HG03571 (cell line): ENCODE results near the gene GRIA3.

ENCODE experiments used
- ATAC-seq: cut with Tn5 transposase; IDR thresholded peaks from one replicate; pipeline ENCODE4 v1.9.1; 2021; ENCODE audit not compliant: unreplicated experiment

GRIA3 gene

DNA sequence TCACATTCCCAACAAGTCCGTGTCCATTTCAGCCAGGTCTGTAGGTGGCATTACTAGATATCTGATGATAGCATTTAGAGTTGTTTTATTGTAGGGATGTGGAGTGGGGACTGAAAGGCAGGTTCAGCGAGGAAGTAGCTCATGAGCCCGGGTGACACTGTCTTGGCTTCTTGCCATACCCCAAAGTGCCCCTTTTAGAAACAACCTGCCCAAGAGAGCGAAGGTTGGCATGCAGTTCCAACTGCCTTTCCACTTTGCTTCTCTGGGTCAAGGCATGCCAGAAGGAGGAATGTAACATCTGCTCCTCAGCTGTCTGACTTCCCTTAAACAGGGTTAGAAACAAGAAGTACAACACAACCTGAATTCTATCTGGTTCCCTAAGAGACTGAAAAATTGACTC is 9.0 kb downstream of the GRIA3 start:
- no peak for ATAC-seq

DNA sequence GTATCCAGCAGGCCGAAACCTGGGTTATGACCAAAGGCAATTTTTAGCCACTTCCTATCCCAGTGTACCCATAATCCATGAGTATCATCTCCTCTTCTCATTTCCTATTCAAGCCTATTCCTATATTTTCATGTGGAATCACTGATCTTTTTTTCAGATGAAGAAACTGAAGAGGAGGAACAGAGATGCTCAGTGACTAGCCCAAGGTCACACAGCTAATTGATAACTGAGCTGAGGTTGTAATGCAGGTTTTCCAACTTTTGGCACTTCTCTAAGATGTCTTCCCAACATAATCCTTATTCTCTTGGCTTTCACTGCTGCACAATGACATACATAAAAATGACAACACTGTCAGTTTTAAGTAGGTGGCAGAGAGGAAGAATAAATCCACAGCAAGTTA is 15.3 kb downstream of the GRIA3 start:
- no peak for ATAC-seq

DNA sequence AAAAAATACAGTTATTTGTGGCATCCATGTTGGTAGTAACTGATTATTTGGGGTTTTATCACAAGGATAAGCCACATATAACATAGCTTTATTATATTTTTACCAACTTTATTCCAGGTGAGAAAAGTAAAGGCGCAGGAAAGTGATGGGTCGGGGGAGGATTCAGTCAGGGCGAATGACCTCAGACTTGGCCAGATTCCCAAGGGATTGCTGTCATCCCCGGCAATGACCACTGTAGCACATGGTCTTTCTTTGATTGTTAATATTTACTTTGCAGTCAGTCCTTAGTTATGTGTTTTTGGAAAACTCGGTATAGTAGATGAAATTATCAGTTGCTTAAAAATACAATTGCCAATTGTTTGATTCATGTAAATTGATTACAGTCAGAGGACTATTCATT is 17.6 kb downstream of the GRIA3 start:
- no peak for ATAC-seq

DNA sequence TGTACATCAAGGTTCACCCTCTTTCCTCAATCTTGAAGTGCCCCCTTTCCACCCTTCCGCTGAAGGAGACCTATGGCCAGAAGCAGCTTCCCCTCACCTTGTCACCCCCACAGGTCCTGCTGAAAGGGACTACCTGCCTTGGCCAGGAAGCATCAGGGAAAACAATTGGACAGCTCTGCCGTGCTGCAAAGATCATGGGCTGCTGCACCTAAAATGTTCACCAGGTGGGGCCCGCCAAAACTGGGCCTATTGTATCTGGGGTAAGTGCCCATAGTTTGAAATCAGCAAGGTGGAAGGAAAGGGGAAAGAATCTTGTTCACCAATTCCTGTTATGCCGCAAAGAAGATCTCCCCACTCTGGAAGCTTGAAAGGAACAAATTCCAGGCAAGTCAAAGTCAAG is 18.4 kb downstream of the GRIA3 start:
- no peak for ATAC-seq

DNA sequence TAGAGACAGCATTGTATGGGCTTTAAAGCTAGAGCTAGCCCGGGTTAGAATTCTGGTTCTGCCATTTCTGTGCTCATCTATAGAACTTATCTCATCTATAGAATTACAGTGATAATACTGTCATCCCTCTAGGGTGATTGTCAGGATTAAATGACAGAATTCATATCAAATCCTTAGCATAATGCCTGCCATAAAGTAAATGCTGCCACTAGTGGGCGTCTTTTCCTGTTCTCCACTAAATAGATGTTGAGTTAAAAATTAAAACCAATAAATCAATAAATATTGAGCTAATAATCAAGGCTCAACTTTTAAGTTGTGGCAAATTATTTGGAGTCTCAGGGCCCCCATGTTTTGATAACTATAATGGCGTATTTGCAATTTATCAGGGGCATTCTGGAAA is 19.7 kb downstream of the GRIA3 start:
- ATAC-seq, result no peak

DNA sequence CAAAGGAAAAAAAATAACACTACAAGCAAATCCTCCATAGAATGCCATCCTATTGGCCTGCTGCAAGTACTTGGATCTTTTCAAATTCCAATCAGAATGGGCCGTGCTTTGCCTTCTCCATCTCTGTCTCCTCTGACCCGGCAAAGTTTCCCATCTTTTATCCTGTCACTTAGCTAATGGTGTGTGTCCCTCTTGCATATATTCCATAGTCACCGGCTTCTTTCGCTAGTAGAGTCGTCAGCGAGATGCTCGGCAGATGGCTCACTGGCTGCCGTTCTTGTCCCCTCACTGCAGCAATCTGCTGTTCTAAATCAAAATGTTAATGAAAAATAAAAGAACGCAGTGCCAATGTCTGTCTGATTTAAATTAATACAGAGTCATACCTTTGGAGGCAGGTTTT is 22.1 kb downstream of the GRIA3 start:
- ATAC-seq, result no peak

DNA sequence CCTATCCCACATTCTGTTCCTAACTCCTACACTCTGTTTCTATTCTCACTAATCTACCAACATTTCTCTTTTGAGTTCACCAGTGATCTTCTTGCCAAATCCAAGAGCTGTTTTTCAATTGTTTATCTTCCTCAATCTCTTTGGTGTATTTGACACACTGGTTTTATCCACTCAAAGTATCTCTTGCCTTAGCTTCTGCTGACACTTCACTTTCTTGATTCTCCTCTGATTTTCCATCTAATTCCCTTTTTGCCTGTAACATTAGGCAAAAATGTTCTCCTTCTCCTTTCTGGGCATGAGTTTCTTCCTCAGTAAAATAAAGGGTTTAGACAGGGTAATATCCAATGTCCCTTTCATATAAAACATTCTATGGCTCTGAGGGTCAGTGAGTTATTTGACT is 26.2 kb downstream of the GRIA3 start:
- no peak for ATAC-seq

DNA sequence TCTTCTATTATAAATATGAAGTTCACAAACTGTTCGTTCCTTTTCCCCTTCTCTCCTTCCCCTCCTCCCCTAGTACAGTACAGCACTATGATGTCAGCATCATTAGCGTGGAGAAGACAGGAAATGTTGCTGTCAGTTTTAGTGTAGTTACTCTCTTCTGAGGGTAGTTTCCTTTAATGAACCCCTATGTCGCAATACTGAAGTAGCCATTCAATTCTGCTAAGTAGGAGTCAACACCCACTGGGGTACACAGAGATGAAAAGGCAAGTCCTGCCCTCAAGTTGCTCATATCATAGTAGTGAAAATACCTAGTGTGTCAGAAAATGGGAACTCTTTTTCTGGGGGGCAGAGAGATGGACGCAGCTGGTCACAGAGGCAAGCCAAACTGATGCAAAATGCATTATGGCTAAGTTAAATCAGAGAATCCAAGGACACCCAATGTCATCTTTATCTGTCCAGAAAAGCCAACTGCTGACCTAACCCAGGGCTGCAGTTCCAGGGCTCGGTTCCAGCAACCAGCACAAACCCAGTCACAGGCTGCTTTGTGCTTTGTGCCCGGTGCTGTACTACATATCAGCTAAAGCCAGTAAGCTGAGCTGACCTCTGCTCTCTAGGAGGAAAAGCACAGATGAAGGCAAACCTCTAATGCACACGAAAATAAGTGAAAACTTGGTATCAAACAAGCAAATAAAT is 31.5 kb downstream of the GRIA3 start:
- ATAC-seq, result no peak

DNA sequence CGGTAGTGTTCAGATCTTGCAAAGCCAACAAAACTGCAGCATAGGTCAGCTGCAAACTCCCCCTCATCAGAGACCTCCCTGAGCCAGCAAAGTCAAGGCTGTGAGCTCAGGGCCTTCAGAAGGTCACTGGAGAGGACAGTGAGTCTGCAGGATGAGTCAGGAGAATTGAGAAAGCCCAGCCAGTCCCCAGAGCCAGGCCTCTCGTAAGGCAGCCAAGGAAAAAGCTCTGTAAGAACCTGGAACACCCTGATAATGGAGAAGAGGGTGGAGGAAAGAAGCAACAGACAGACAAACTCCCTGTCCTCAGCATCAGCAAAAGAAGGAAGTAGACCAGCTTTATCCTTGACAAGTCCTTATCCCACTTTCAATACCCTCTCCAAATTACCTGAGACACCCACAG is 33.0 kb downstream of the GRIA3 start:
- ATAC-seq, result no peak

DNA sequence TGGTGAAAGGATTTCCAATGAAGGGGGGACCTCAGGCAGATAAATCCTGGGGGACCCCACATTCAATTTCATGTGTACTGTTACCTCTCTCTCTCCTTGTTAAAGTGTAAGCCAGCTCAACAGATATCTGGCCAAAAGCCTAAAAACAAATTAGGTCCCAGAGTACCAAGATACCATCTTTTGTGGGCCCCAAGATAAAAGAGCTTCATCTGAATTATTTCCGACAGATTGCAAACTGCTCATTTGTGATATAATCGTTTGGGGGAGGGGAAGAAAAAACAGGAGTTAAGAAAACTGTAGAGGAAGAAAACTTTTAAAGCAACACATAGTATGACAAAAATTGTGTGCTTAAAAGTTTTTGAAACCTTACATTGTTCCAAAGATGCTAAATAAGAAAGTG is 33.6 kb downstream of the GRIA3 start:
- ATAC-seq, result no peak

DNA sequence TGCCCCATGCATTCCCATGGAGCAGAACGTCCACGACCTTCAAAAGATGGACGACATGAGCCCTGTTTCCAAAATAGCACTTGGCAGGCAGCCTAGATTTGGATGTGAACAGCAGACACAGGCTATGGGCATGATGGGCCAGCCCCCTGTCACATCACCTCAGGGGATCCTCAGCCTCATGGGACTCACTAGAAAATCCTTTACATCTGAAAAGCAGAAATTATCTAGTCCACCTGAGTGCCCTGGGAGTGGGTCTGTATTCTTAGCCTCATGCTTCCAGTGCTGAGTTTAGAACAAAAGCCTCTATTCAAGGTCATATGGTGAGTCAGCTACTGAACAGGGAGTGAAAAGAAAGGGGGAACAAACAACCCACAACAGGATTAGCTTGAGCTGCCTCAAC is 35.8 kb downstream of the GRIA3 start:
- no peak for ATAC-seq

DNA sequence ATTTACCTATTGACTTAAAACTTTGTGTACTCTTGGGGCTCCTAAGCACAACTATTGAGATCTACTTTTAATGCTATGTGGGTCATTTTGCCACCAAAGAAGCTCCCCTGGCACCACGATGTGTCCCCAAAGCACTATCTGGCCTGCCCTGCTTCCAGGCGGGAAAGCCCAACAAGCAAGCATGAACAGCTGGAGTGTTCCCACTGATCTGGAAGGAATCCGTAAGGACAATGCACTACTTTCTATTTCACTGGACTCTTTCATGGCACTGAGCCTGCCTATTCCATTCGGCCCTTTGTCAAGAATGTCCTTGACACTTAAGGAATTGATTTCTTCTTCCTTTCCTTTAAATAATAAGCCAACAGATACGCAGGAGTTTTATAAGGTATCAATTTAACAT is 38.8 kb downstream of the GRIA3 start:
- ATAC-seq, result no peak

DNA sequence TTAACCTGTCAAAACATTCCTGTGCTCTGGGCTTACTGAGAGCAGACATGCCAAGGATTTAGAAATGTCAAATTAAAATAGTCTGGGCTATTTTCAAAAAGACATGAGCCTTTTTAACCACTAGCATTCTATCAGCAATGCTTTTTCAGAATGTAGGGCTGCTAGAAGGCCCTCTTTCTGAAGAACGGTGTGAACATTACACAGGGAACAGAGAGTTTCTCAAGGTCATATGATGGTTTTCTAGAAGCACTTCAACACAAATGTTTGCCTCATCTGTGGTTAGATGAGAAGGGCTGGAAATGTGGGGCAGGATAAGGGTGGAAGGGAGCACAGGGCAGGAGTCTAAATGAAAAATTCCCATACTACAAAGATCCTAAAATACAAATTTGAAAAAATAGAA is 39.3 kb downstream of the GRIA3 start:
- no peak for ATAC-seq

DNA sequence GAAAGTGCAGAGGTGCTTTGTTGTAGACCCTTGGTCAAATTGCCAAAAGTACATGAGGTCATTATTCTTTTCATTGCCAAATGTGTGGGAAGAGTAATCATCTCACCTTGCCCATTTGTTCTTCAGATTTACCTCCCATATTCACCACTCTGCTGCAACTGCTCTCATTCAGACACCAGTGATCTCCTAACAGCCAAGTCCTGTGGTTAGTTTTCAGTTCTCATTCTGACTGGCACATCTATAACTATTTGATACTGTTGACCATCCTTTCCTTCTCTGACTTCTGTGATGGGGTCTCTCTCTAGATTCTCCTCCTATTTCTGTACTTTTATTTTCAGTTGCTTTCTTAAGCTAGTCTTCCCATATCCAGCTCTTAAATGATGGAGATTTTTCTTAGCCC is 39.8 kb downstream of the GRIA3 start:
- peak; percentile 76 for ATAC-seq

DNA sequence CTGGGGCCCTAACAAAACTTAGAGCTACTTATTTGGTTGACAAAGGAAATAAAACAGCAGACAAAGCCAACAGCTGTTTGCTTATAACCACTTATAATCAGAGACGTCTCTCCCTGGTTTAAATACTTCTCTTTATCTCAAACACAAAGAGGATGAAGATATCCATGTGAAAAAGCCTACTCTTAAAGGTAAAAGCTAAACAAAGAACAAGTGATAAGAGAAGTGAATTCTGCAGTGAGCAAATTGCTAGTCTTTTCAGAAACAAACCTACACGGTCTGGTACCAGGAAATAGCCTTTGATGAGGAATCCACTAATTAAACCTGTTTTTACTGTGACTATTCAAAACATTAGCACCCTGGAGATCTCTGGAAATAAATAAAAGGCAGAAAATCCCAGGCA is 46.7 kb downstream of the GRIA3 start:
- ATAC-seq, result no peak

DNA sequence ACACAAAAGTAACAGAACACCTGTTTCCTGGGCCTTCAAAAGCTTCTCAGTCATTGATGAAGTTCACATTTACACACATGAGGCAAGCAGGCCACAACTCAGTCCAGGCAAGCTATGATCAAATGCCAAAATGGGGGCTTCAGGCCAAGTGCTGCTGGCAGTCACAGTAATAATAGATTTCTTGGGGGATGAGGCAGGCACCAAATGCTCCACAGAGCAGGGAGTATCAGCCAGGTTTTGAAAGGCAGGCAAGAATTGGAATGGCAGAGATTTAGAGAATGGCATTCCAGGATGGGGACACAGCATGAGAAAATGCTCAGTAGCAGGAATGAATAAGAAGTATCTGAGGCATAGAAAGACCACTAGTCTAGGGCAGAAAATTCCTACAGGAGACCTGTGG is 52.8 kb downstream of the GRIA3 start:
- ATAC-seq, result no peak

DNA sequence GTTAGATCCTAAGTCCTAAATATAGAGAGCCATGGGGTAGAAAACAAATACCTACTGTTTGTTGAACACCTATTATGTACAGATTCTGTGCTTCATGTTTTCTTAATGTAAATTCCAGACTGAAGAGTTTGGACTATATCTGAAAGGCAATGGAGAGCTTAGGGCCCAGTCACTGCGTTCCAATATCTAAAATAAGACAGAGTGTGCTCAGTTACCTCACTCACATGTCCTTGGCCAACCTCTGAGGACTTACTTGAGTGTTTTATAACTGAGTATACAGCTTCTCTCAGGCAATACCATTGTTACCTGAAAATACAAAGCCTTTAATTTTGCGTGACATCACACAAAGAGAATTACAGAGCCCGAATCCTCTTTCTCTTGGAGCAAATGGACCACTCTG is 53.2 kb downstream of the GRIA3 start:
- ATAC-seq, result no peak

DNA sequence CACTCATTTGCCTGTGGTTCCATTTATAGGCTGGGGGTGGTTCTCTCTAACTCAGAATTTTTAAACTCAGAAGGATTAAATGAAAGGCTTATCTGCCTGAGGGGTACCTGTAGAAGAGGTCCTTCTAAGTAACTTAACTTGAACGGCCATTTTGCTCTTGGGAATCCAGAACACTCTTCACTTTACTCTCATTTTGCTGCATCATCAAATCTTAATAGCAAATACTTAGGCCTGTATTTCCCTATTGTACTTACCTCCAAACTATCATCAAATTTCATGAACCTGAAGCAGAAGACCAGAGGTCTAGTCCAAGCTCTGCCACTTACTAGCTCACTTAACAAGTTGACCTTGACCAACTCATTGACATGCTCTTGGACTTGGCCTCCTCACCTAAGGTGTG is 70.4 kb downstream of the GRIA3 start:
- no peak for ATAC-seq

DNA sequence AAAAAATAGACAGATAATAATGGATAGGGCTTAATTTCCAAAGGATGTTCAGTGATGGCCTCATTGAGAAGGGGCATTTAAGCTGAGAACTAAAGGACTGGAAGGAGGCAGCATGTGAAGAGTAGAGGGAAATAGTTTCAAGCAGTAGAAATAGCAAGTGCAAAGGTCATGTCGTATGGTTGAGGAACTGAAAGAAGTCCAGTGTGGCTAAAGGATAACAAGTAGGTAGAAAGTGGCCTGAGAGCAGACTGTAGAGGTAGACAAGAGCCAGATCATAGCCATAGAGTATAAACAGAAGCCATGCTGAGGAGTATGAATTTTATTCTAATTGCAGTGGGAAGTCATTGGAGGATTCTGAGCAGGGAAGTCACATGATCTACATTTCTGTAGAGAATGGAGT is 72.3 kb downstream of the GRIA3 start:
- no peak for ATAC-seq

DNA sequence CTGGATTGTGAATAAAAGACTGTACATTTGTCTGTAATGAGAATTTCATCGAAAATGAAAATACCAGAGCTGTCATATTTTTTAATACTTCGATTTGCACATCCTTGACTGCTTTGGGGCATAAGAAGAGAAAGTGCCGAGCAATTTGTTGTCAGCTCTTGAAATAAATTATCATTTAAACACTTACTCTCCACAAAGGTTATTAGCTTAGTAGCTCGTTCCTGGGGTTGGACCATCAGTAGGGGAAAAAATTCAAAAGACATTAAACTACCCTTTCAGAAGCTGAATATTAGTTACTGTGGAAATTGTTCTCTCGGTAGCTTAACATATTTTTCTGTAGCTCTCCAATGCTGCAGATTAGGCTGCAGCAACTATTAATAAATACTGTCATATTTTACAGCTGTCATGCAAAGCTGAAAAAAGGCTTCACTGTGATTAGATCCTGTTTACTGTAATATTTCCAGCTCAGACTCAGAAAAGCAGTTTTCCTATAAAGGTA is 76.9 kb downstream of the GRIA3 start:
- no peak for ATAC-seq

DNA sequence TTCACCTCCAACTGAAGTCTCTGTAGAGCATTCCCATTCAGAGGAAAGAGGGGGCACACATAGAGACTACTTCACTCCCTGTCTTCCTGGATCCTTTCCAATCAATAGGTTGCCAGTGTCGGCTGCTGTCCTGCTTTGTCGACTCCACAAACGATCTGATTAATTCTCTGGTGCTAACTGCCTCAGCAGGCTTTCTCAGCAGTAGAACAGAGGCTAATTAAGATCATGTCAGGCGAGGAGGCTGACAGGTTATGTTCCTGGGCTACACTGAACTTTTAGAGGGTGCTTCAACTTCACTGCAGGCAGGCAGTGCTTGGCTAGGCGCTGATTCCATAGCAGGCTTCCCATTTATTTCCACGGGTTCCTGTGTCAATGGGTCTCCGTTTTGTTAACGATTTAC is 79.2 kb downstream of the GRIA3 start:
- ATAC-seq, result no peak

DNA sequence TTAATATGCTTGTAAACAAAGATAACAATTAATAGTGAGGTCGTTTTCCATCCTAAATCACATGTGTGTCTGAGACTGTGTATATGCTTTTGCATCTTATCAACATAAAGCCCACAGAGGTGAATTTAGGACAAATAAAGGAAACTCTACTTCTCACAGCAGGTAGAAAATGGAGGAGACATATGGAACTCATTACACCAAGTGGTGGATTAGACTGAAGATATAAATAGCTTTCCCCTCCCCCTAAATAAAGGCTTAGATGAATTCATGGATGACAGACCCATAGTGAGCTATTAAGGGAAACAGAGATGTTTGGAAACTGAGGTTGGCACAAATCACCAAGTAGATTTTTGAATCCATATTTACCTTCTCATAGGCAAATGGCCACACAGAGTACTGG is 79.7 kb downstream of the GRIA3 start:
- ATAC-seq, result no peak

DNA sequence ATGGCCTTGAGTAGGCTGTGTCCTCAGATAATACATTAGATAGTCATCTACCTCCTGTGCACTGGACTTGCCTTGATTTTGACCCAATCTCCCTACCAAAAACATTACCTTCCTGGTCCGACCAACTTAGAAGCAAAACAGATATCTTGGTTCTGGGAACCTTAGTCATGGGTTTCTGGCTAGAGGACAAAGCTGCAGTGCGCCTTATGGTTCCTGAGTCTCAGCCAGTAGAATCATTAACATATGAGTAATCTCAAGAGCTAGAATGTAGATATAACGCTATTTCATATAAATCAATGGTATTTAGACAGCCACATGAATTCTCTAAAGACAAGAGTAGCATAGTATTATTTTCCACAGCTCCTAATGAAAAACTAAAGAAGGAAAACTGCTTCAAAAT is 83.1 kb downstream of the GRIA3 start:
- ATAC-seq, result no peak
